ENCODE data around the gene ALPP.
"Not testable (repeated sequence)": the region's sequence is repeated elsewhere in the genome, so short reads cannot be mapped to it uniquely, and the experiment has no call there.

ALPP gene

GRCh38 chr2:232369126-232369951 lies 9.2 kb upstream of the ALPP start:
- Histone ChIP-seq H3K9ac (ENCODE audit: low read length) (no peak overlapping the region), H3K4me1 (ENCODE audit: control insufficient read depth, insufficient read depth, low read length) (peaks cover under 1% of the 10 kb centered on the region), H3K9me3 (ENCODE audit: control insufficient read depth, low read length) (no peaks in the 10 kb centered on the region), H3K4me3 (ENCODE audit: low read length) (no peak overlapping the region), H3K36me3 (ENCODE audit: control insufficient read depth, insufficient read depth, low read length) (no peaks in the 10 kb centered on the region), H3K27me3 (ENCODE audit: control insufficient read depth, insufficient read depth, low read length) (no peaks in the 10 kb centered on the region)

- not testable (repeated sequence) for H3K4me1 ChIP-seq (ENCODE audit: control insufficient read depth, insufficient read depth, low read length); H3K4me3 ChIP-seq (ENCODE audit: low read length); H3K27me3 ChIP-seq (ENCODE audit: control insufficient read depth, insufficient read depth, low read length); H3K36me3 ChIP-seq (ENCODE audit: control insufficient read depth, insufficient read depth, low read length); H3K9ac ChIP-seq (ENCODE audit: low read length); H3K9me3 ChIP-seq (ENCODE audit: control insufficient read depth, low read length)
Measured at GRCh38 chr2:232370007-232370406, 8.5 kb upstream of the ALPP start.

GRCh38 chr2:232372231-232373208 lies 6.0 kb upstream of the ALPP start:
- no peaks in the 10 kb centered on the region for H3K9me3 ChIP-seq (ENCODE audit: control insufficient read depth, low read length)
- H3K4me3 ChIP-seq (ENCODE audit: low read length) = no peak overlapping the region
- no peaks in the 10 kb centered on the region for H3K4me1 ChIP-seq (ENCODE audit: control insufficient read depth, insufficient read depth, low read length)

GRCh38 chr2:232374356-232374755 lies 4.2 kb upstream of the ALPP start:
- no peaks in the 10 kb centered on the region for H3K9me3 ChIP-seq (ENCODE audit: control insufficient read depth, low read length)
- no peaks in the 10 kb centered on the region for H3K27me3 ChIP-seq (ENCODE audit: control insufficient read depth, insufficient read depth, low read length)
- H3K9ac ChIP-seq (ENCODE audit: low read length) = no peak overlapping the region
- H3K4me1 ChIP-seq (ENCODE audit: control insufficient read depth, insufficient read depth, low read length) = no peaks in the 10 kb centered on the region
- no peak overlapping the region for H3K4me3 ChIP-seq (ENCODE audit: low read length)
- H3K36me3 ChIP-seq (ENCODE audit: control insufficient read depth, insufficient read depth, low read length) = no peaks in the 10 kb centered on the region

More at GRCh38 chr2:232372231-232373208, 6.0 kb upstream of the ALPP start:
- Histone ChIP-seq H3K36me3 (ENCODE audit: control insufficient read depth, insufficient read depth, low read length) (no peaks in the 10 kb centered on the region), H3K27me3 (ENCODE audit: control insufficient read depth, insufficient read depth, low read length) (no peaks in the 10 kb centered on the region), H3K9ac (ENCODE audit: low read length) (no peak overlapping the region)

GRCh38 chr2:232375164-232375563 lies 3.4 kb upstream of the ALPP start:
- Histone ChIP-seq H3K9ac (ENCODE audit: low read length) (no peak overlapping the region), H3K36me3 (ENCODE audit: control insufficient read depth, insufficient read depth, low read length) (no peaks in the 10 kb centered on the region), H3K27me3 (ENCODE audit: control insufficient read depth, insufficient read depth, low read length) (no peaks in the 10 kb centered on the region), H3K9me3 (ENCODE audit: control insufficient read depth, low read length) (no peaks in the 10 kb centered on the region), H3K4me3 (ENCODE audit: low read length) (no peak overlapping the region), H3K4me1 (ENCODE audit: control insufficient read depth, insufficient read depth, low read length) (no peaks in the 10 kb centered on the region)

- no peaks in the 10 kb centered on the region for H3K36me3 ChIP-seq (ENCODE audit: control insufficient read depth, insufficient read depth, low read length)
- no peaks in the 10 kb centered on the region for H3K9me3 ChIP-seq (ENCODE audit: control insufficient read depth, low read length)
- H3K4me1 ChIP-seq (ENCODE audit: control insufficient read depth, insufficient read depth, low read length) = no peaks in the 10 kb centered on the region
- peaks cover 3% of the 10 kb centered on the region for H3K27me3 ChIP-seq (ENCODE audit: control insufficient read depth, insufficient read depth, low read length)
- H3K4me3 ChIP-seq (ENCODE audit: low read length) = no peak overlapping the region
- no peak overlapping the region for H3K9ac ChIP-seq (ENCODE audit: low read length)
Measured at GRCh38 chr2:232376260-232376659, 2.3 kb upstream of the ALPP start.

GRCh38 chr2:232376713-232377112 lies 1.8 kb upstream of the ALPP start:
- Histone ChIP-seq H3K4me1 (ENCODE audit: control insufficient read depth, insufficient read depth, low read length) (no peaks in the 10 kb centered on the region), H3K27me3 (ENCODE audit: control insufficient read depth, insufficient read depth, low read length) (peaks cover 6% of the 10 kb centered on the region), H3K36me3 (ENCODE audit: control insufficient read depth, insufficient read depth, low read length) (no peaks in the 10 kb centered on the region), H3K9ac (ENCODE audit: low read length) (no peak overlapping the region), H3K9me3 (ENCODE audit: control insufficient read depth, low read length) (no peaks in the 10 kb centered on the region), H3K4me3 (ENCODE audit: low read length) (no peak overlapping the region)

- Histone ChIP-seq H3K9me3 (ENCODE audit: control insufficient read depth, low read length) (no peaks in the 10 kb centered on the region), H3K36me3 (ENCODE audit: control insufficient read depth, insufficient read depth, low read length) (no peaks in the 10 kb centered on the region), H3K4me3 (ENCODE audit: low read length) (no peak overlapping the region), H3K4me1 (ENCODE audit: control insufficient read depth, insufficient read depth, low read length) (no peaks in the 10 kb centered on the region), H3K27me3 (ENCODE audit: control insufficient read depth, insufficient read depth, low read length) (peaks cover 12% of the 10 kb centered on the region), H3K9ac (ENCODE audit: low read length) (no peak overlapping the region)
Measured at GRCh38 chr2:232377319-232377718, 1.2 kb upstream of the ALPP start.

- Histone ChIP-seq H3K27me3 (ENCODE audit: control insufficient read depth, insufficient read depth, low read length) (peaks cover 17% of the 10 kb centered on the region), H3K4me3 (ENCODE audit: low read length) (no peak overlapping the region), H3K36me3 (ENCODE audit: control insufficient read depth, insufficient read depth, low read length) (no peaks in the 10 kb centered on the region), H3K4me1 (ENCODE audit: control insufficient read depth, insufficient read depth, low read length) (no peaks in the 10 kb centered on the region), H3K9ac (ENCODE audit: low read length) (no peak overlapping the region), H3K9me3 (ENCODE audit: control insufficient read depth, low read length) (no peaks in the 10 kb centered on the region)
Measured at GRCh38 chr2:232377841-232378734, 463 bp upstream of the ALPP start.

GRCh38 chr2:232379610-232380590 lies 1.3 kb downstream of the ALPP start:
- peaks cover 28% of the 10 kb centered on the region for H3K27me3 ChIP-seq (ENCODE audit: control insufficient read depth, insufficient read depth, low read length)
- H3K4me3 ChIP-seq (ENCODE audit: low read length); H3K36me3 ChIP-seq (ENCODE audit: control insufficient read depth, insufficient read depth, low read length); H3K9me3 ChIP-seq (ENCODE audit: control insufficient read depth, low read length); H3K9ac ChIP-seq (ENCODE audit: low read length); H3K4me1 ChIP-seq (ENCODE audit: control insufficient read depth, insufficient read depth, low read length): not testable (repeated sequence)
